Activated B cell treated with CpG ODN at 0.5 μM for 24 hours (primary cell): ENCODE measurements around the gene MYOF. TPM values are rescaled to one million over a fixed set of nuclear protein-coding genes. Genes with fewer than 3 reads are reported as not detected.

Experiments used
- ATAC-seq: fragments of 200-7000 bp; cut with Tn5 transposase; one replicate; pipeline ENCODE4 v1.10.0; 2021; ENCODE audit warnings: low read depth, mild to moderate bottlenecking, moderate library complexity
- CTCF ChIA-PET: fragments of 350-600 bp; sonication (Branson Sonifier 250); formaldehyde crosslinking; loops from one replicate; lab custom pipeline; 2021; ENCODE audit warnings: antibody characterized with exemption; lab: Charles Lee
- POLR2A ChIA-PET: fragments of 350-600 bp; sonication (Branson Sonifier 250); formaldehyde crosslinking; loops from one replicate; lab custom pipeline; 2021; ENCODE audit warnings: antibody characterized with exemption; lab: Charles Lee
- DNase-seq: peaks from one replicate; pipeline ENCODE4 v3.0.0; 2022
- H3K27ac Mint-ChIP-seq: one replicate; pipeline ENCODE4 v1.8.0; 2020; ENCODE audit warnings: mixed read lengths
- H3K27me3 Mint-ChIP-seq: one replicate; pipeline ENCODE4 v1.8.0; 2021; ENCODE audit warnings: mixed read lengths
- H3K36me3 Mint-ChIP-seq: one replicate; pipeline ENCODE4 v1.8.0; 2021; ENCODE audit warnings: low read depth, mixed read lengths
- H3K4me1 Mint-ChIP-seq: one replicate; pipeline ENCODE4 v1.8.0; 2021; ENCODE audit warnings: mixed read lengths
- H3K4me3 Mint-ChIP-seq: one replicate; pipeline ENCODE4 v1.8.0; 2020; ENCODE audit warnings: mild to moderate bottlenecking, mixed read lengths
- H3K9me3 Mint-ChIP-seq: one replicate; pipeline ENCODE4 v1.8.0; 2020; ENCODE audit warnings: mixed read lengths
- intact Hi-C: fragments of 100-400 bp; cut with micrococcal nuclease; formaldehyde crosslinking; loops from one replicate; pipeline ENCODE4 v1.15.1; 2024
- total RNA-seq: library from RNA; stranded (reverse); gene quantifications from 2 replicates; pipeline ENCODE4 v1.2.3, GENCODE V29; 2022
- TF ChIP-seq, protein P1 (sequence below): fragments of 200-600 bp; IDR thresholded peaks from one replicate; pipeline ENCODE4 v1.8.0; 2022; ENCODE audit warnings: antibody characterized with exemption, mild to moderate bottlenecking

The MYOF gene
- total RNA-seq, 1 donor from 2014 or later = 0.09 TPM

DNA sequence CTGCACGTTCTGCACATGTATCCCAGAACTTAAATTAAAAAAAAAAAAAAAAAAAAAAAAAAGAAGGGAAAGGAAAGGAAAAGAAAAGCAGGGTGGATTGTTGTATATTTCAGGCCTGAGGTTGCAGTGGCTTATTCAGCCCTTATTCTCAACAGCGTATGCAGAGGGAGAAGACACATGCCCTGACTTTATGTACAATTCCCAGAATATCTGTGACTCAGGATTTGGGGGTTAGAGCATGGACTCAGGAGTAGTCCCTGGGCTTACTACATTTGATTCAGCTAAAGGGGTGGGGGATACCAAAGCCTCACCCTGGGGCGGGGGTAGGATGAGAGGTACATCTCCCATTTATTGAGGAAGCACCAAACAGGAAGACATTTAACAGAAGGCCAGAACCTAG is 137.4 kb downstream of the MYOF start:
- no peak overlapping the region for H3K4me3 Mint-ChIP-seq
- intact Hi-C loops = no loop called here
- H3K27me3 Mint-ChIP-seq = peaks cover 2% of the 10 kb centered on the region
- ATAC-seq (no peak), DNase-seq (no peak)
- TF ChIP-seq, protein P1, sequence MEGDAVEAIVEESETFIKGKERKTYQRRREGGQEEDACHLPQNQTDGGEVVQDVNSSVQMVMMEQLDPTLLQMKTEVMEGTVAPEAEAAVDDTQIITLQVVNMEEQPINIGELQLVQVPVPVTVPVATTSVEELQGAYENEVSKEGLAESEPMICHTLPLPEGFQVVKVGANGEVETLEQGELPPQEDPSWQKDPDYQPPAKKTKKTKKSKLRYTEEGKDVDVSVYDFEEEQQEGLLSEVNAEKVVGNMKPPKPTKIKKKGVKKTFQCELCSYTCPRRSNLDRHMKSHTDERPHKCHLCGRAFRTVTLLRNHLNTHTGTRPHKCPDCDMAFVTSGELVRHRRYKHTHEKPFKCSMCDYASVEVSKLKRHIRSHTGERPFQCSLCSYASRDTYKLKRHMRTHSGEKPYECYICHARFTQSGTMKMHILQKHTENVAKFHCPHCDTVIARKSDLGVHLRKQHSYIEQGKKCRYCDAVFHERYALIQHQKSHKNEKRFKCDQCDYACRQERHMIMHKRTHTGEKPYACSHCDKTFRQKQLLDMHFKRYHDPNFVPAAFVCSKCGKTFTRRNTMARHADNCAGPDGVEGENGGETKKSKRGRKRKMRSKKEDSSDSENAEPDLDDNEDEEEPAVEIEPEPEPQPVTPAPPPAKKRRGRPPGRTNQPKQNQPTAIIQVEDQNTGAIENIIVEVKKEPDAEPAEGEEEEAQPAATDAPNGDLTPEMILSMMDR = no peak
- H3K36me3 Mint-ChIP-seq = no peaks in the 10 kb centered on the region
- POLR2A ChIA-PET = no interaction called here
- CTCF ChIA-PET = no interaction called here
- no peaks in the 10 kb centered on the region for H3K9me3 Mint-ChIP-seq
- H3K4me1 Mint-ChIP-seq = no peaks in the 10 kb centered on the region
- no peak overlapping the region for H3K27ac Mint-ChIP-seq

- no peak for DNase-seq
- Mint-ChIP-seq H3K36me3 (no peaks in the 10 kb centered on the region), H3K9me3 (no peaks in the 10 kb centered on the region), H3K27ac (no peak overlapping the region), H3K27me3 (peaks cover 3% of the 10 kb centered on the region), H3K4me3 (no peak overlapping the region), H3K4me1 (no peaks in the 10 kb centered on the region)
- TF ChIP-seq, protein P1 = no peak
- ChIA-PET POLR2A (no interaction called here), CTCF (no interaction called here)
- intact Hi-C loops = no loop called here
- no peak for ATAC-seq
Measured at GRCh38 chr10:93342921-93343320, 139.2 kb downstream of the MYOF start.

GRCh38 chr10:93342366-93342765 is 139.8 kb downstream of the MYOF start:
- no peak overlapping the region for H3K4me3 Mint-ChIP-seq
- CTCF ChIA-PET = no interaction called here
- intact Hi-C loops = no loop called here
- TF ChIP-seq, protein P1 = no peak
- no peak for DNase-seq
- no peaks in the 10 kb centered on the region for H3K36me3 Mint-ChIP-seq
- H3K4me1 Mint-ChIP-seq = no peaks in the 10 kb centered on the region
- peaks cover 3% of the 10 kb centered on the region for H3K27me3 Mint-ChIP-seq
- ATAC-seq = no peak
- H3K27ac Mint-ChIP-seq = no peak overlapping the region
- POLR2A ChIA-PET = no interaction called here
- no peaks in the 10 kb centered on the region for H3K9me3 Mint-ChIP-seq

GRCh38 chr10:93337309-93337721 is 144.8 kb downstream of the MYOF start:
- Mint-ChIP-seq H3K9me3 (no peaks in the 10 kb centered on the region), H3K4me3 (no peak overlapping the region), H3K27ac (no peak overlapping the region), H3K27me3 (peaks cover 1% of the 10 kb centered on the region), H3K36me3 (no peaks in the 10 kb centered on the region), H3K4me1 (no peaks in the 10 kb centered on the region)
- DNase-seq (no peak), ATAC-seq (no peak)
- intact Hi-C loops = no loop called here
- CTCF ChIA-PET = no interaction called here
- TF ChIP-seq, protein P1 = no peak
- POLR2A ChIA-PET = no interaction called here

DNA sequence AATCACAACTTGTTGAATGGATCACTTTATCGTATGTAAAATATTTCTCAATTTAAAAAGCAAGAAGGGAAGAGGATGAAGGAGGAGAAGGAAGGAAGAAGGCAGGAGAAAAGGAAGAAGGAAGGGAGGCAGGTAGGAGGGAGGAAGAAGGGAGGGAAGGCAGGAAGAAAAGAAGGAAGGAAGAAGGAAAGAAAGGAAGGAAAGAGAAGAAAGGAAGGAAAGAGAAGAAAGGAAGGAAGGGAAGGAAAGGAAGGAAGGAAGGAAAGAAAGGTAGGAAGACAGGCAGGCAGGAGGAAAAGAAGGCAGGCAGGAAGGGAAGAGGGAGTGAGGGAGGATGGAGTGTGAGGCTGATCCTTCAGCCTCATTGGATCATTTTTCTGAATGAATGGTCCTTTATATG is 145.5 kb downstream of the MYOF start:
- peaks cover 1% of the 10 kb centered on the region for H3K27me3 Mint-ChIP-seq
- TF ChIP-seq, protein P1 = no peak
- no peak for ATAC-seq
- no peak overlapping the region for H3K4me3 Mint-ChIP-seq
- ChIA-PET POLR2A (no interaction called here), CTCF (interaction anchor here (1.5 kb wide), 1 partner anchor 16 kb away, joined by 3 read pairs; no protein-coding TSS in a partner anchor)
- no peaks in the 10 kb centered on the region for H3K9me3 Mint-ChIP-seq
- H3K4me1 Mint-ChIP-seq = no peaks in the 10 kb centered on the region
- DNase-seq = no peak
- no peak overlapping the region for H3K27ac Mint-ChIP-seq
- H3K36me3 Mint-ChIP-seq = no peaks in the 10 kb centered on the region
- intact Hi-C loops = no loop called here
